Smooth muscle cell (in vitro differentiated cells): ENCODE results near the gene ZMIZ1. TPM values are rescaled to one million over a fixed set of nuclear protein-coding genes. Genes with fewer than 3 reads are reported as not detected.
A peak's percentile ranks its signal among the peaks of the same experiment; 100 is the strongest.

Experiments
- DNase-seq: peaks from one replicate; lab custom pipeline; 2025; ENCODE audit not compliant: unreplicated experiment; lab: John Stamatoyannopoulos, UW
- H2AFZ ChIP-seq: fragments of 200-600 bp; sonication (generic); 2 replicates; pipeline ENCODE4 v1.6.0; 2016; ENCODE audit warnings: antibody characterized with exemption, low read depth, mild to moderate bottlenecking
- H3F3A ChIP-seq: fragments of 200-600 bp; sonication (generic); 2 replicates; pipeline ENCODE4 v1.6.0; 2017; ENCODE audit warnings: antibody characterized with exemption, low read depth
- H3K27ac ChIP-seq: fragments of 200-600 bp; sonication (generic); 2 replicates; pipeline ENCODE4 v1.5.1; 2016; ENCODE audit warnings: low read depth, mild to moderate bottlenecking
- H3K27me3 ChIP-seq: fragments of 200-600 bp; sonication (generic); 2 replicates; pipeline ENCODE4 v1.6.1; 2016; ENCODE audit warnings: low read depth, mild to moderate bottlenecking
- H3K36me3 ChIP-seq: fragments of 200-600 bp; sonication (generic); 2 replicates; pipeline ENCODE4 v1.5.1; 2016; ENCODE audit warnings: low read depth
- H3K4me1 ChIP-seq: fragments of 200-600 bp; sonication (generic); 2 replicates; pipeline ENCODE4 v1.5.1; 2016; ENCODE audit warnings: low read depth
- H3K4me2 ChIP-seq: fragments of 200-600 bp; sonication (generic); 2 replicates; pipeline ENCODE4 v1.6.0; 2016; ENCODE audit warnings: mild to moderate bottlenecking
- H3K4me3 ChIP-seq: fragments of 200-600 bp; sonication (generic); 2 replicates; pipeline ENCODE4 v1.5.1; 2016; ENCODE audit warnings: mild to moderate bottlenecking
- H3K79me2 ChIP-seq: fragments of 200-600 bp; sonication (generic); 2 replicates; pipeline ENCODE4 v1.6.0; 2016; ENCODE audit warnings: low read depth, mild to moderate bottlenecking
- H3K9ac ChIP-seq: fragments of 200-600 bp; sonication (generic); 2 replicates; pipeline ENCODE4 v1.6.0; 2016; ENCODE audit warnings: low read depth
- H3K9me3 ChIP-seq: fragments of 200-600 bp; sonication (generic); replicated peaks from 2 replicates; pipeline ENCODE4 v1.5.1; 2016; ENCODE audit warnings: low read depth
- H4K20me1 ChIP-seq: fragments of 200-600 bp; sonication (generic); 2 replicates; pipeline ENCODE4 v1.6.0; 2016; ENCODE audit warnings: low read depth
- WGBS: methylation state at CpG from one replicate; pipeline ENCODE4 v1.1.7; 2016; ENCODE audit warnings: low lambda C conversion rate; 5-methylcytosine and 5-hydroxymethylcytosine counted together
- polyA plus RNA-seq: library from polyadenylated mRNA; unstranded; fragments of >200 nt; fragmentation: Nextera tagmentation; extraction: Ambion mirVana; gene quantifications from 2 replicates; pipeline ENCODE4 v1.2.1, GENCODE V29; 2016
- total RNA-seq: library from RNA; depleted of rRNA; stranded (reverse); fragments of >200 nt; gene quantifications from 2 replicates; pipeline ENCODE4 v1.2.3, GENCODE V29; 2014
- TF ChIP-seq, protein P1 (sequence below): fragments of 200-600 bp; sonication (generic); IDR thresholded peaks from 2 replicates; pipeline ENCODE4 v1.5.1; 2017; ENCODE audit warnings: borderline replicate concordance, mild to moderate bottlenecking, antibody characterized with exemption; ENCODE audit not compliant: insufficient read depth, poor library complexity, severe bottlenecking

ZMIZ1 gene
- total and polyA plus RNA-seq, 2 experiments from 2014 or later: 24.2 to 31.3 TPM

DNA sequence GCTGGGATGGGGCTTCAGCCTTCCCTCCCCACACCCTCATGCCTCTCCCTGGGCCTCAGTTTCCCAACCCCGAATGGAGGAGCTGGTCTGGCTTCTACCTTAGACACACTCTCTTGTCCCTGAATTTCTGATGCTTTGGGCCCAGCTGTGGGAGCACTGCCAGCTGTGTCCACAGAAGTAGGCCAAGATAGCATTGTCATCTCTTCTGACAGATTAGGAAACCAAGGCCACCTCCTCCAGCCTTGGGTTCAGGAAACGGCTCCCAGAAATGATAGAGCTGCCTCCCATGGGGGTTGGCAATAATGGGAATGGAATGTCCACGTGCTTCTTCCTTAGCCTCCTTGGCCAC lies 279.8 kb downstream of the ZMIZ1 start:
- Histone ChIP-seq H3F3A (no peaks in the 10 kb centered on the region), H3K27ac (no peak overlapping the region), H3K4me2 (peak overlapping the region; percentile 96), H3K79me2 (peaks cover 17% of the 10 kb centered on the region), H3K27me3 (no peaks in the 10 kb centered on the region), H3K4me3 (peak overlapping the region; percentile 86), H4K20me1 (peaks cover 49% of the 10 kb centered on the region), H3K9me3 (no peaks in the 10 kb centered on the region), H3K36me3 (peaks cover 5% of the 10 kb centered on the region), H2AFZ (no peak overlapping the region), H3K9ac (peak overlapping the region; percentile 86), H3K4me1 (peaks cover 7% of the 10 kb centered on the region)
- TF ChIP-seq, protein P1, sequence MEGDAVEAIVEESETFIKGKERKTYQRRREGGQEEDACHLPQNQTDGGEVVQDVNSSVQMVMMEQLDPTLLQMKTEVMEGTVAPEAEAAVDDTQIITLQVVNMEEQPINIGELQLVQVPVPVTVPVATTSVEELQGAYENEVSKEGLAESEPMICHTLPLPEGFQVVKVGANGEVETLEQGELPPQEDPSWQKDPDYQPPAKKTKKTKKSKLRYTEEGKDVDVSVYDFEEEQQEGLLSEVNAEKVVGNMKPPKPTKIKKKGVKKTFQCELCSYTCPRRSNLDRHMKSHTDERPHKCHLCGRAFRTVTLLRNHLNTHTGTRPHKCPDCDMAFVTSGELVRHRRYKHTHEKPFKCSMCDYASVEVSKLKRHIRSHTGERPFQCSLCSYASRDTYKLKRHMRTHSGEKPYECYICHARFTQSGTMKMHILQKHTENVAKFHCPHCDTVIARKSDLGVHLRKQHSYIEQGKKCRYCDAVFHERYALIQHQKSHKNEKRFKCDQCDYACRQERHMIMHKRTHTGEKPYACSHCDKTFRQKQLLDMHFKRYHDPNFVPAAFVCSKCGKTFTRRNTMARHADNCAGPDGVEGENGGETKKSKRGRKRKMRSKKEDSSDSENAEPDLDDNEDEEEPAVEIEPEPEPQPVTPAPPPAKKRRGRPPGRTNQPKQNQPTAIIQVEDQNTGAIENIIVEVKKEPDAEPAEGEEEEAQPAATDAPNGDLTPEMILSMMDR: no peak
- whole genome bisulfite sequencing: 83% methylated on average over 3 of the region's 3 CpGs
- DNase-seq: no peak

DNA sequence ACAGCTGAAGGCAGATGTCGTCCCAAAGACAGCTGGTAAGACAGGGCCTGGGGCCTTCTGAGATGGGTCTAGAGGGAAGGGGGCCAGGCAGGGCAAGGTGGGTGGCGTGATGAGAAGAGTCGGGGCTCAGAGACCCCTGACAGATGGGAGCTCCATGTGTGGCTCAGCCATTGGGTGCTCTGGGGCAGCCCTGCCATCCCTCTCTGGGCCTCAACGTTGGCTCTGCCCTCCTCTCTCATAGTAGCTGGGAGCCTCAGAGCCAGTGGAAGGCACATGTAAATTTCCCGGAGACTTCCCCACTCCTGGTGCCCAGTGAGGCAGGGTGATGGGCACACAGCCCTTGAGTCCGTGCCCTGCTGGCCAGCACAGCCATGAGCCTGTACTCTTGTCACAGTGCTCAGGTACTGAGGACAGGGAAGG lies 280.3 kb downstream of the ZMIZ1 start:
- Histone ChIP-seq H3K4me2 (peak overlapping the region; percentile 96), H3F3A (no peaks in the 10 kb centered on the region), H3K27ac (no peak overlapping the region), H3K36me3 (peaks cover 9% of the 10 kb centered on the region), H3K27me3 (no peaks in the 10 kb centered on the region), H3K4me1 (peaks cover 7% of the 10 kb centered on the region), H2AFZ (no peak overlapping the region), H4K20me1 (peaks cover 54% of the 10 kb centered on the region), H3K9me3 (no peaks in the 10 kb centered on the region), H3K79me2 (peaks cover 17% of the 10 kb centered on the region), H3K4me3 (no peak overlapping the region), H3K9ac (peak overlapping the region; percentile 86)
- 96% methylated on average over 6 of the region's 6 CpGs for WGBS
- DNase-seq: no peak
- TF ChIP-seq, protein P1: no peak

DNA sequence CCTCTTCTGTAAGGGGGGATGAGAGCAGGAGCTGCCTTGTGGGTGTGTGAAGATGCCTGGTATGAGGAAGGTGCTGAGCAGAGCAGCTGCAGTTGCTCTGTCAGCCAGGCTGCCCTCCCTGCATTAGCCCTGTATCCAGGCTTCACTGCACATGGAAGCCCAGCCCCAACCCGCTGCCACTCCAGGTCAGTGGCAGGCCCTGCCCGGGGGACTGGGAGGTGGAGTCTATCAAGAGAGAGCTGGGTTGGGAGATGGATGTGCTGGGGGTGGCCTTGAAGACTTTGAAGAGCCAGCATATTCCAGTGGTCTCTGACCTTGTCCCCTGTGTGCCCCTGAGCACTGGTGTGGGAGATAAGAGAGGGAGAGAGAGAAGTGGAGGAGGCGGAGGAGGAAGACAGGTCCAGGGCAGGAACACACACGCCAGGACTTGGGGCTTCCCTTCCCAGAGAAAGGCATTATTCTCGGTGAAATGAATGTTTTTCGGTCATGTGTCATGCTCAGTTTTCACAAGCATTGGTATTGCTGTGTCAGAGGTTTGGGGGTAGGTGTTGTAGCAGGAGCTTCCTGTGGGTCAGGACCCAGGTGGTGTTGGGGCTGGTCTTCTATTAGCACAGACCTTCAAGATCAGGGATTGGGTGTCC lies 281.1 kb downstream of the ZMIZ1 start:
- Histone ChIP-seq H3K4me1 (peaks cover 7% of the 10 kb centered on the region), H4K20me1 (peaks cover 60% of the 10 kb centered on the region), H3K36me3 (peaks cover 14% of the 10 kb centered on the region), H3K27me3 (no peaks in the 10 kb centered on the region), H2AFZ (no peak overlapping the region), H3F3A (no peaks in the 10 kb centered on the region), H3K27ac (no peak overlapping the region), H3K4me2 (no peak overlapping the region), H3K9ac (no peak overlapping the region), H3K9me3 (no peaks in the 10 kb centered on the region), H3K4me3 (no peak overlapping the region), H3K79me2 (peaks cover 17% of the 10 kb centered on the region)
- TF ChIP-seq, protein P1: no peak
- no peak for DNase-seq
- 94% methylated on average over 6 of the region's 6 CpGs for WGBS

DNA sequence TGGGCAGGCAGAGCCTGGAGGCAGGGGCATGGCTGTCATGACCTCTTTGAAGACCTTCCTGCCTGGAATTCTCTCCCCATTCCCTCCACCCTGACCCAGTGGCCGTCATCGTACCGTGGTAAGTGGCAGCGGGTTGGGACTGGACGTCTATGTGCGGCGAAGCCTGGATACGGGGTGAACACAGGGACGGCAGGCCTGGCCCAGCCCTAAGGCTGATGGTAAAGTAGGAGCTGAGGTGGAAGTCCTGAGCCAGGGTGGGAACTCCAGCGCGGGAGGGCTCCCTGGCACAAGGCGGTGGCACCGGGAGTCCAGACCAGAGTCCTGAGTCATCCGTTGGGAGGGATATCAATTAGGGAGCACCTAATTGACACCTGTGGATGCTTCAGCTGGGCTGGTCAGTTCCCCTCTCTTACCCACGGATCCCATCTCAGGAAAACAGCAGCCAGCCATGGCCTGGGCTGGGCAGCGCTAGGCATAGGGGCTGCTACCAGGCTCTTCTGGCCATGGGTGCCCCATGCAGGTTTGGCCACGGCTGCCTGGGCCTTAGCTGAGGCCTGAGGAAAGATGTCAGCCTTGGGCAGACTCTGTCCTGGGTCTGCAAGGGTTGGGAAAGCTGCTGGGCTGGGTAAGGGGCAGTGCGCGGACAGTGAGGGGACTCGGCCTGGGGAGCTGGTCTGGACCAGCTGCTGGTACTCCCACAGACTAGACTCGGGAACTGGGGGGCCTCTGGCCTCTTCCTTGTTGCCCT lies 281.8 kb downstream of the ZMIZ1 start:
- no peaks in the 10 kb centered on the region for H3F3A ChIP-seq
- peaks cover 60% of the 10 kb centered on the region for H4K20me1 ChIP-seq
- WGBS: 97% methylated on average over 21 of the region's 21 CpGs
- H3K27ac ChIP-seq: no peak overlapping the region
- peaks cover 17% of the 10 kb centered on the region for H3K79me2 ChIP-seq
- H3K9me3 ChIP-seq: no peaks in the 10 kb centered on the region
- no peak for DNase-seq
- peaks cover 7% of the 10 kb centered on the region for H3K4me1 ChIP-seq
- TF ChIP-seq, protein P1: no peak
- H3K27me3 ChIP-seq: no peaks in the 10 kb centered on the region
- H3K4me2 ChIP-seq: no peak overlapping the region
- H3K9ac ChIP-seq: no peak overlapping the region
- no peak overlapping the region for H2AFZ ChIP-seq
- H3K36me3 ChIP-seq: peaks cover 14% of the 10 kb centered on the region
- no peak overlapping the region for H3K4me3 ChIP-seq
